Transverse colon (tissue), 4 donors: ENCODE results near the gene PLEKHJ1.

Experiments
- CTCF ChIP-seq, 5 experiments: fragments of 200-600 bp in 3 of 5; fragments of 450-650 bp in 2 of 5; sonication (generic) in 3 of 5; IDR thresholded peaks; 1 replicate in 2 of 5; 2 replicates in 3 of 5; pipeline ENCODE4 v1.5.1; 2016 to 2017; ENCODE audit warnings: antibody characterized with exemption in 5 of 5, inconsistent platforms in 3 of 5, mild to moderate bottlenecking in 2 of 5, moderate library complexity in 1 of 5
- POLR2AphosphoS5 ChIP-seq, 3 donors: sonication (generic); formaldehyde crosslinking; IDR thresholded peaks; one replicate each; pipeline ENCODE4 v1.6.1; 2016; ENCODE audit warnings: antibody characterized with exemption in 3 of 3

DNA sequence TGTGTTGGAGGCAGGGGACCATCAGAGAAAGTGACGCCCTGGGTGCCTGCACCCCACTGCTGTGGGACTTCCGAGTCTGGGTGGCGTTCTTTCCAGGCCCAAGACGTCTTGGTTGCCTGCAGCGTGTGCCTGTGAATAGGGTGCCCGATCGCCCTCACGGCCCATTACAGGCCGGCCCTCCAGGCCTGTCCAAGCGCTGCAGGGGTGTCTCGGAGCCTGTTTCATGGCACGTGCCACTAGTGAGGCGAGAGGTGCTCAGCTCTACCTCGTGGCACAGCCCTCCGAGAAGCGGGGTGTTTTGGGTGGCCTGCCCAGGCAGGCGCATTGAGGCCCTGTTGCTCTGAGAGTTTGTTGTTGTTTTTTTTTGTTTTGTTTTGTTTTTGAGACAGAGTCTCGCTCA lies 42.3 kb downstream of the PLEKHJ1 start:
- TF ChIP-seq POLR2AphosphoS5 (IDR thresholded peaks at IDR 0.05) (no peak), CTCF (IDR thresholded peaks at IDR 0.05) (no peak)
